ENCODE results near the gene INS. TPM values are rescaled to one million over a fixed set of nuclear protein-coding genes. Genes with fewer than 3 reads are reported as not detected.

INS gene
- total RNA-seq, 1 donor from 2014 or later, result not detected

- no peaks in the 10 kb centered on the region for H3K36me3 ChIP-seq
- no peak for DNase-seq (ENCODE audit: low spot score in 2 of 2)
- intact Hi-C loops (cut with DNase I), result no loop called here
- no peaks in the 10 kb centered on the region for H3K27me3 ChIP-seq
- H3K9me3 ChIP-seq, result no peaks in the 10 kb centered on the region
- TF ChIP-seq CTCF (IDR thresholded peaks at IDR 0.05), result no peak
- H3K27ac ChIP-seq, result no peak overlapping the region
- H3K4me3 ChIP-seq, result no peak overlapping the region
- no peaks in the 10 kb centered on the region for H3K4me1 ChIP-seq
Observed at GRCh38 chr11:2176389-2176900, 15.4 kb upstream of the INS start.

- H3K9me3 ChIP-seq, result no peaks in the 10 kb centered on the region
- no peaks in the 10 kb centered on the region for H3K27me3 ChIP-seq
- H3K4me3 ChIP-seq, result no peak overlapping the region
- no peaks in the 10 kb centered on the region for H3K36me3 ChIP-seq
- intact Hi-C loops (cut with DNase I), result no loop called here
- no peak for DNase-seq (ENCODE audit: low spot score in 2 of 2)
- no peak for TF ChIP-seq CTCF (IDR thresholded peaks at IDR 0.05)
- H3K4me1 ChIP-seq, result no peaks in the 10 kb centered on the region
- H3K27ac ChIP-seq, result no peak overlapping the region
Observed at GRCh38 chr11:2175659-2176058, 14.7 kb upstream of the INS start.

GRCh38 chr11:2174361-2174760, 13.4 kb upstream of the INS start:
- no peak overlapping the region for H3K4me3 ChIP-seq
- no peaks in the 10 kb centered on the region for H3K9me3 ChIP-seq
- no peak overlapping the region for H3K27ac ChIP-seq
- intact Hi-C loops (cut with DNase I), result no loop called here
- no peak for TF ChIP-seq CTCF (IDR thresholded peaks at IDR 0.05)
- no peaks in the 10 kb centered on the region for H3K4me1 ChIP-seq
- no peaks in the 10 kb centered on the region for H3K27me3 ChIP-seq
- no peaks in the 10 kb centered on the region for H3K36me3 ChIP-seq
- no peak for DNase-seq (ENCODE audit: low spot score in 2 of 2)

- Histone ChIP-seq H3K27ac (no peak overlapping the region), H3K9me3 (no peaks in the 10 kb centered on the region), H3K4me3 (no peak overlapping the region), H3K4me1 (no peaks in the 10 kb centered on the region), H3K27me3 (no peaks in the 10 kb centered on the region), H3K36me3 (no peaks in the 10 kb centered on the region)
- intact Hi-C loops (cut with DNase I), result no loop called here
- no peak for DNase-seq (ENCODE audit: low spot score in 2 of 2)
- TF ChIP-seq CTCF (IDR thresholded peaks at IDR 0.05), result no peak
Observed at GRCh38 chr11:2173761-2174160, 12.8 kb upstream of the INS start.

GRCh38 chr11:2173150-2173693, 12.2 kb upstream of the INS start:
- H3K9me3 ChIP-seq, result no peaks in the 10 kb centered on the region
- no peaks in the 10 kb centered on the region for H3K4me1 ChIP-seq
- H3K27me3 ChIP-seq, result no peaks in the 10 kb centered on the region
- no peak for DNase-seq (ENCODE audit: low spot score in 2 of 2)
- H3K27ac ChIP-seq, result no peak overlapping the region
- no peak for TF ChIP-seq CTCF (IDR thresholded peaks at IDR 0.05)
- intact Hi-C loops (cut with DNase I), result no loop called here
- no peaks in the 10 kb centered on the region for H3K36me3 ChIP-seq
- H3K4me3 ChIP-seq, result no peak overlapping the region

GRCh38 chr11:2172676-2173075, 11.7 kb upstream of the INS start:
- H3K27me3 ChIP-seq, result no peaks in the 10 kb centered on the region
- no peak overlapping the region for H3K27ac ChIP-seq
- intact Hi-C loops (cut with DNase I), result no loop called here
- no peak overlapping the region for H3K4me3 ChIP-seq
- no peaks in the 10 kb centered on the region for H3K9me3 ChIP-seq
- no peak for TF ChIP-seq CTCF (IDR thresholded peaks at IDR 0.05)
- H3K4me1 ChIP-seq, result no peaks in the 10 kb centered on the region
- H3K36me3 ChIP-seq, result no peaks in the 10 kb centered on the region
- DNase-seq (ENCODE audit: low spot score in 2 of 2), result no peak

All from ascending aorta (tissue), 2 donors.